Measurements from ENCODE around the gene HDAC4. TPM values are rescaled to one million over a fixed set of nuclear protein-coding genes. Genes with fewer than 3 reads are reported as not detected.
A peak's percentile ranks its signal among the peaks of the same experiment; 100 is the strongest.

The HDAC4 gene
- total RNA-seq, 1 experiment from 2014 or later = 32.0 TPM

DNA sequence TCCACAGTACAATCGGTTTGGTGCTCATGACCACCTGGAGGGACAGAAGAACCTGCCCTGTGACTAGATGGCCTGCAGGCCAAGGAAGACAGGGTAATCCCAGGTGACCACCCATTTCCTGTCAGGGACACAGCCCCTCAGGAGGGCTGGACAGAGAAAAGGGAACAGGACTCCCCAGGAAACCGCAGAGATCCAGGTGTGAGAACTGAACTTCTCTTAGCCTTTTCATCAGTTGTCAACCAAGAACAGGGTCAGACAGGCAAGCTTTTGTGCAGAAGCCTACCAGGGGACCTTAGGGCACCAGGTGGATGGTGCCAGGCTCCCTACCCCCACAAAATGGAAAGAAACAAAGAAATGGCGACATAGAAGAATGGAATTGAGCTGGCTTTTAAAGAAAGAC, 132.3 kb downstream of the HDAC4 start:
- H2BK12ac ChIP-seq (ENCODE audit: insufficient read length, low read depth, low read length) = no peak overlapping the region
- H3K18ac ChIP-seq (ENCODE audit: insufficient read length, low read depth, low read length) = no peak overlapping the region
- H2AK5ac ChIP-seq (ENCODE audit: insufficient read length, low read length) = no peak overlapping the region
- H2BK20ac ChIP-seq (ENCODE audit: low read depth, low read length, poor library complexity, severe bottlenecking) = no peak overlapping the region
- no peak overlapping the region for H2AFZ ChIP-seq (ENCODE audit: low read length)
- H3K36me3 Mint-ChIP-seq (ENCODE audit: insufficient read depth in 1 of 3, low read depth in 3 of 3) = no peaks in the 10 kb centered on the region; a peak in 1 of 7 replicates
- H3K9me3 ChIP-seq (ENCODE audit: control insufficient read depth, low read depth, low read length) = no peaks in the 10 kb centered on the region
- TF ChIP-seq, protein P1, sequence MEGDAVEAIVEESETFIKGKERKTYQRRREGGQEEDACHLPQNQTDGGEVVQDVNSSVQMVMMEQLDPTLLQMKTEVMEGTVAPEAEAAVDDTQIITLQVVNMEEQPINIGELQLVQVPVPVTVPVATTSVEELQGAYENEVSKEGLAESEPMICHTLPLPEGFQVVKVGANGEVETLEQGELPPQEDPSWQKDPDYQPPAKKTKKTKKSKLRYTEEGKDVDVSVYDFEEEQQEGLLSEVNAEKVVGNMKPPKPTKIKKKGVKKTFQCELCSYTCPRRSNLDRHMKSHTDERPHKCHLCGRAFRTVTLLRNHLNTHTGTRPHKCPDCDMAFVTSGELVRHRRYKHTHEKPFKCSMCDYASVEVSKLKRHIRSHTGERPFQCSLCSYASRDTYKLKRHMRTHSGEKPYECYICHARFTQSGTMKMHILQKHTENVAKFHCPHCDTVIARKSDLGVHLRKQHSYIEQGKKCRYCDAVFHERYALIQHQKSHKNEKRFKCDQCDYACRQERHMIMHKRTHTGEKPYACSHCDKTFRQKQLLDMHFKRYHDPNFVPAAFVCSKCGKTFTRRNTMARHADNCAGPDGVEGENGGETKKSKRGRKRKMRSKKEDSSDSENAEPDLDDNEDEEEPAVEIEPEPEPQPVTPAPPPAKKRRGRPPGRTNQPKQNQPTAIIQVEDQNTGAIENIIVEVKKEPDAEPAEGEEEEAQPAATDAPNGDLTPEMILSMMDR (conservative IDR thresholded peaks at IDR 0.05) = no peak
- no peaks in the 10 kb centered on the region for H3K9me3 Mint-ChIP-seq
- peaks cover 10% of the 10 kb centered on the region; the same call in 1 of the 2 replicates for H3K79me2 ChIP-seq (ENCODE audit: insufficient read depth, low read length)
- no peak overlapping the region for H3K9ac ChIP-seq (ENCODE audit: extremely low read depth, insufficient read length, low read length)
- H2BK5ac ChIP-seq (ENCODE audit: insufficient read length, low read length) = no peak overlapping the region
- H3K14ac ChIP-seq (ENCODE audit: insufficient read depth, low read length) = no peak overlapping the region
- H3K56ac ChIP-seq (ENCODE audit: insufficient read length, low read depth, low read length) = no peak overlapping the region
- peaks cover 3% of the 10 kb centered on the region; the same call in 1 of the 2 replicates for H3K4me1 ChIP-seq (ENCODE audit: insufficient read depth, low read length)
- no peak for DNase-seq
- H4K5ac ChIP-seq (ENCODE audit: insufficient read length, low read depth, low read length) = no peak overlapping the region
- H4K8ac ChIP-seq (replicated peaks; ENCODE audit: insufficient read length, low read depth, low read length) = no peak overlapping the region
- no peak overlapping the region for H3K4ac ChIP-seq (ENCODE audit: low read depth, low read length)
- peaks cover 6% of the 10 kb centered on the region for H3K79me1 ChIP-seq (ENCODE audit: insufficient read depth, low read depth, low read length, poor library complexity, severe bottlenecking)
- no peaks in the 10 kb centered on the region; the same call in 1 of the 2 replicates for H3K27me3 ChIP-seq (ENCODE audit: insufficient read depth, low read length)
- WGBS (ENCODE audit: extremely low coverage, insufficient read length, low lambda C conversion rate) = no CpG with 5 or more reads among the region's 3 CpGs
- H4K20me1 ChIP-seq (ENCODE audit: control insufficient read depth, insufficient read depth, insufficient read length) = no peaks in the 10 kb centered on the region
- no peaks in the 10 kb centered on the region for H3K23me2 ChIP-seq (ENCODE audit: insufficient read length, low read depth, low read length, poor library complexity, severe bottlenecking)
- H2BK120ac ChIP-seq (ENCODE audit: low read depth, low read length, poor library complexity, severe bottlenecking) = no peak overlapping the region
- H3K27ac Mint-ChIP-seq = peak overlapping the region in 2 of 3 experiments; percentile 22 to 71; a peak in 2 of 7 replicates
- peaks cover 62 to 73% of the 10 kb centered on the region in 2 experiments for H3K4me1 Mint-ChIP-seq
- no peak overlapping the region for H3K4me3 Mint-ChIP-seq
- no peak overlapping the region for H3K4me2 ChIP-seq (ENCODE audit: insufficient read depth, insufficient read length, low read length)
- H4K91ac ChIP-seq (ENCODE audit: insufficient read length, low read depth, low read length) = no peak overlapping the region
- no peak overlapping the region for H3K23ac ChIP-seq (ENCODE audit: insufficient read length, low read depth, low read length)
- no peaks in the 10 kb centered on the region for H3K27me3 Mint-ChIP-seq (ENCODE audit: low read depth)
- no peak overlapping the region for H2BK15ac ChIP-seq (ENCODE audit: low read depth, low read length)
- H3T11ph ChIP-seq (ENCODE audit: low read length) = no peak overlapping the region
- H3K27ac ChIP-seq (ENCODE audit: insufficient read length, low read depth, low read length) = no peak overlapping the region
